Measurements from ENCODE around the gene ADGRV1.
A peak's percentile ranks its signal among the peaks of the same experiment; 100 is the strongest.
"Not testable (repeated sequence)": the region's sequence is repeated elsewhere in the genome, so short reads cannot be mapped to it uniquely, and the experiment has no call there.

Gene ADGRV1

GRCh38 chr5:90786756-90787155 is 228.2 kb downstream of the ADGRV1 start:
- no peak overlapping the region for H3K4me3 ChIP-seq (ENCODE audit: low read length)
- TF ChIP-seq CTCF (IDR thresholded peaks at IDR 0.05; ENCODE audit: insufficient read depth, low read depth, low read length, missing control alignments), result no peak
- DNase-seq (ENCODE audit: low read depth), result no peak

DNA sequence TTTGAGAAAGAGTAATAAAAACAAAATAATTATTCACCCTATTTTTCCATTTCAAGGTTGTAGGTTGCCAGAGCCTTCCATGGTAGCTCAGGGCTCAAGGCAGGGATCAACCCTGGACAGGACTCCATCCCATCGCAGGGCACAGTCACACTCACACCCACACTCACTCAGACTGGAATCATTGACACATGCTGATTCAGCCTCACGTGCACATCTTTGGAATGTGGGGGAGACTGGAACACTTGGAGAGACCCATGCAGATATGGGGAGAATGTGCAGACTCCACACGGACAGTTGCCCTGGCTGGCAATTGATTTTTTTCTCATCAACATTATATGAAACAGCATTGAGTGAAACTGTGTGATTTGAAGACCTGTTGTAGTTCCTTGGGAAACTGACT is 234.1 kb downstream of the ADGRV1 start:
- no peak overlapping the region for H3K4me3 ChIP-seq (ENCODE audit: low read length)
- TF ChIP-seq CTCF (IDR thresholded peaks at IDR 0.05; ENCODE audit: insufficient read depth, low read depth, low read length, missing control alignments), result no peak
- peak; percentile 9 for DNase-seq (ENCODE audit: low read depth)

- no peak overlapping the region for H3K4me3 ChIP-seq (ENCODE audit: low read length)
- DNase-seq (ENCODE audit: low read depth), result no peak
- no peak for TF ChIP-seq CTCF (IDR thresholded peaks at IDR 0.05; ENCODE audit: insufficient read depth, low read depth, low read length, missing control alignments)
Observed at GRCh38 chr5:90793183-90793582, 234.6 kb downstream of the ADGRV1 start.

DNA sequence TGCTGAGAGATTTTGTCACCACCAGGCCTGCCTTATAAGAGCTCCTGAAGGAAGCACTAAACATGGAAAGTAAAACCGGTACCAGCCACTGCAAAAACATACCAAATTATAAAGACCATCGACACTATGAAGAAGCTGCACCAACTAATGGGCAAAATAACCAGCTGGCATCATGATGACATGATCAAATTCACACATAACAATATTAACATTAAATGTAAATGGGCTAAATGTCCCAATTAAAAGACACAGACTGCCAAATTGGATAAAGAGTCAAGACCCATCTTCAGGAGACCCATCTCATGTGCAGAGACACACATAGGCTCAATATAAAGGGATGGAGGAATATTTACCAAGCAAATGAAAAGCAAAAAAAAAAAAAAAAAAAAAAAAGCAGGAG is 238.3 kb downstream of the ADGRV1 start:
- not testable (repeated sequence) for DNase-seq (ENCODE audit: low read depth); H3K4me3 ChIP-seq (ENCODE audit: low read length)

GRCh38 chr5:90800082-90800481 is 241.5 kb downstream of the ADGRV1 start:
- not testable (repeated sequence) for DNase-seq (ENCODE audit: low read depth); H3K4me3 ChIP-seq (ENCODE audit: low read length)

GRCh38 chr5:90800515-90800914 is 241.9 kb downstream of the ADGRV1 start:
- not testable (repeated sequence) for H3K4me3 ChIP-seq (ENCODE audit: low read length); DNase-seq (ENCODE audit: low read depth)

DNA sequence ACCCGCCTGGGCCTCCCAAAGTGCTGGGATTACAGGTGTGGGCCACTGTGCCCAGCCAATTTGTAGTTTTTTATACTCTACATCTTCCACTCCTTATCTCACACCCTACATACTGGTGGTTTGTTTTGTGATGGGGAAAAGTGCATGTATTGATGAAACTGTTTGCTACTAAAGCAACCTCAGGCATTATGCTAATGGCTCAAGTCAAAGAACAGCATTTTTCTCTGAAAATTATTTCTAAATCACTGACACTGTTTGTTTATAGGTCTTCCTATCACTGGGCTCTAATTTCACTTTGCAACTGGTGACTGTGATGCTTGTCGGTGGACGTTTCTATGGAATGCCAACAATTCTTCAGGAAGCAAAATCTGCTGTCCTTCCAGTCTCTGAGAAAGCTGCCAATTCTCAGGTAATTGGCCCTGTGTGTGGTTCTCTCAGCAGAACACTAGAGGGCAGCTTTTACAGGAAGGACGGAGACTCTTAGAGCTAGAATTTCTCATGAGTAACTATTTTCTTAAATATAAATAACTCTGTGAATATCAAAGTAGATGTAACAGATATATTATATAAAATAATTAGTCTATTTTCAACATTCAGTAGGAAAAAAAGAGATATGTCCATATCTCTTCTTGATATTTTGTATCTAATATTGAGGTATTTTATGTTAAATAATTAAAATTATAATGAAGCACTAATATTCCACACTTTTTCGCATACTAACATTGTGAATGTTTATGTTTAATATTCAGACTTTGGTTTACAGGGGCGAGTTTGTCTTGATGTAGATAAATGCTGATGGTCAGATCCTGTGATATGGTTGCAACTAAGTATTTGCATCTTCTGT is 244.1 kb downstream of the ADGRV1 start:
- H3K4me3 ChIP-seq (ENCODE audit: low read length), result no peak overlapping the region
- DNase-seq (ENCODE audit: low read depth), result peak; percentile 60
- TF ChIP-seq CTCF (IDR thresholded peaks at IDR 0.05; ENCODE audit: insufficient read depth, low read depth, low read length, missing control alignments), result peak; percentile 92

- DNase-seq (ENCODE audit: low read depth), result no peak
- H3K4me3 ChIP-seq (ENCODE audit: low read length), result no peak overlapping the region
- TF ChIP-seq CTCF (IDR thresholded peaks at IDR 0.05; ENCODE audit: insufficient read depth, low read depth, low read length, missing control alignments), result peak; percentile 15
Observed at GRCh38 chr5:90803381-90803780, 244.8 kb downstream of the ADGRV1 start.

Measured in epithelial cell of esophagus (primary cell).